ENCODE results near the gene JPT2.

DNA sequence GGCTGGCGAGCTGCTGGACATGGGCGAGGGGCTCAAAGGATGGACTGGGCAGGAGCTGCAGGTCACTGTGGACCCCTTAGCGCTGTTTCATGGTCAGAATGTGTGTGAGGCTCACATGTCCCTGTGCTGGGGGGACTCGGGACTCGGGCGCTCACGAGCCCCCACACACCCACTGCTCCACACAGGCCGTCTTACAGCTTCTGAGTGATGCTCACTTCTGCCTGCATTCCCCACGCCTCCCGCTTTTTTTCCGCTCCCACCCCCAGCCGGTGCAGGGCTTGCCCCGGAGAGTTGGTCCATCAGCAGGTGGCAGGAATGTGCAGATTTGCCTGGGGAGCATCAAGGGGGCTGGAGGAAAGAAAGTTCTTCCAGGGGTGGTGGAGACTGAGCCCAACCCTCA lies 20.2 kb upstream of the JPT2 start:
- TF ChIP-seq SIN3A (IDR thresholded peaks at IDR 0.05; ENCODE audit: low read depth), result no peak
- no peak for TF ChIP-seq FOSL1 (IDR thresholded peaks at IDR 0.05; ENCODE audit: low read depth)
- TF ChIP-seq, protein P1, sequence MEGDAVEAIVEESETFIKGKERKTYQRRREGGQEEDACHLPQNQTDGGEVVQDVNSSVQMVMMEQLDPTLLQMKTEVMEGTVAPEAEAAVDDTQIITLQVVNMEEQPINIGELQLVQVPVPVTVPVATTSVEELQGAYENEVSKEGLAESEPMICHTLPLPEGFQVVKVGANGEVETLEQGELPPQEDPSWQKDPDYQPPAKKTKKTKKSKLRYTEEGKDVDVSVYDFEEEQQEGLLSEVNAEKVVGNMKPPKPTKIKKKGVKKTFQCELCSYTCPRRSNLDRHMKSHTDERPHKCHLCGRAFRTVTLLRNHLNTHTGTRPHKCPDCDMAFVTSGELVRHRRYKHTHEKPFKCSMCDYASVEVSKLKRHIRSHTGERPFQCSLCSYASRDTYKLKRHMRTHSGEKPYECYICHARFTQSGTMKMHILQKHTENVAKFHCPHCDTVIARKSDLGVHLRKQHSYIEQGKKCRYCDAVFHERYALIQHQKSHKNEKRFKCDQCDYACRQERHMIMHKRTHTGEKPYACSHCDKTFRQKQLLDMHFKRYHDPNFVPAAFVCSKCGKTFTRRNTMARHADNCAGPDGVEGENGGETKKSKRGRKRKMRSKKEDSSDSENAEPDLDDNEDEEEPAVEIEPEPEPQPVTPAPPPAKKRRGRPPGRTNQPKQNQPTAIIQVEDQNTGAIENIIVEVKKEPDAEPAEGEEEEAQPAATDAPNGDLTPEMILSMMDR (IDR thresholded peaks at IDR 0.05 in 2 of 3, conservative IDR thresholded peaks at IDR 0.05 in 1 of 3; ENCODE audit: borderline replicate concordance in 1 of 3, insufficient read depth in 1 of 3, low read depth in 2 of 3, low read length in 2 of 3), result no peak
- no peak for TF ChIP-seq POLR2AphosphoS5 (IDR thresholded peaks at IDR 0.05; ENCODE audit: low read depth, low read length)
- no peak for TF ChIP-seq RAD21 (IDR thresholded peaks at IDR 0.05; ENCODE audit: low read depth)
- TF ChIP-seq EZH2 (IDR thresholded peaks at IDR 0.05), result no peak
- TF ChIP-seq EZH2phosphoT487 (IDR thresholded peaks at IDR 0.05; ENCODE audit: borderline replicate concordance), result no peak
- TF ChIP-seq JUND (IDR thresholded peaks at IDR 0.05), result no peak
- TF ChIP-seq ZFX (IDR thresholded peaks at IDR 0.05), result no peak

Data from HCT116 (cell line).